ENCODE data around the gene CHRD. TPM values are rescaled to one million over a fixed set of nuclear protein-coding genes. Genes with fewer than 3 reads are reported as not detected.

CHRD gene
- total and polyA plus RNA-seq, 4 experiments from 2014 or later = not detected

DNA sequence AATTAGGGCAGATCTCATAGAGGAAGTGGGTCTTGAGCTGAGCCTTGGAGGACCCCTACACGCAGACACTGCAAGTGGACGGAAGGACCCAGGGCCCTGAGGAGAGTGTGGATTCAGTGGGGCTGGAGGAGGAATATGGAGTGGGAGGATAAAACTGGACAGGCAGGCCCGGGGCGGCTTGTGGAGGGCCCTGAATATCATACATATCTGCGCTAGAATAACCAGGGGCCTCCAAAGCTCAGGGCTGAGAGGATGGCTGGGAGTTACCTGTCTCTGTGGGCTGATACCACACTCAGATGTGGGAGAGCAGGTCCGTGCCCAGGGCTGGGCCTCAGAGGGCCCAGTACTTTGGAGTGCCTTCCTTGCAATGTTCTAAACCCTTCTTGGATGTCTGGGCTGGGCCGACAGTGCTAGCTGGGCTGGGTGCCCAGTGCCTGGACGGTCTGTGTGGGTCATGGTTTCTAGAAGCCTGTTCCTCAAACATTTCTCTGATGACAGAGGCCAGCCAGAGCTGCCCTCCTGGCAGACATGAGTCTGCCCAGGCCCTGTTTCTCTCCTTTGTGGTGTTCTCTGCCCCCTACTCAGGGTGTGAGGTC, 29.6 kb downstream of the CHRD start:
- no peak overlapping the region for H3K4me3 ChIP-seq (ENCODE audit: low read length in 2 of 2)
- no peaks in the 10 kb centered on the region for H3K4me1 ChIP-seq (ENCODE audit: insufficient read depth, low read length)
- intact Hi-C loops (cut with micrococcal nuclease) = no loop called here
- no peaks in the 10 kb centered on the region for H3K36me3 Mint-ChIP-seq
- no peaks in the 10 kb centered on the region for H3K9me3 ChIP-seq (ENCODE audit: control insufficient read depth in 1 of 2, low read length in 2 of 2)
- H3K4me3 Mint-ChIP-seq = no peak overlapping the region
- ChIA-PET CTCF (ENCODE audit: partially characterized antibody) (no interaction called here), POLR2A (ENCODE audit: partially characterized antibody) (no interaction called here)
- no peak for DNase-seq
- no peaks in the 10 kb centered on the region for H3K36me3 ChIP-seq (ENCODE audit: insufficient read depth, low read length)
- peak overlapping the region in 1 of 7 donors; percentile 25 for H3K27ac Mint-ChIP-seq
- no peak overlapping the region for H3K27ac ChIP-seq (ENCODE audit: low read depth, low read length)
- H3K27me3 Mint-ChIP-seq = peaks cover 0 to 10% of the 10 kb centered on the region in 2 donors
- H3K9me3 Mint-ChIP-seq = no peaks in the 10 kb centered on the region
- no peaks in the 10 kb centered on the region for H3K27me3 ChIP-seq (ENCODE audit: insufficient read depth, low read length)
- peaks cover 0 to 4% (median 0%) of the 10 kb centered on the region in 4 donors for H3K4me1 Mint-ChIP-seq

DNA sequence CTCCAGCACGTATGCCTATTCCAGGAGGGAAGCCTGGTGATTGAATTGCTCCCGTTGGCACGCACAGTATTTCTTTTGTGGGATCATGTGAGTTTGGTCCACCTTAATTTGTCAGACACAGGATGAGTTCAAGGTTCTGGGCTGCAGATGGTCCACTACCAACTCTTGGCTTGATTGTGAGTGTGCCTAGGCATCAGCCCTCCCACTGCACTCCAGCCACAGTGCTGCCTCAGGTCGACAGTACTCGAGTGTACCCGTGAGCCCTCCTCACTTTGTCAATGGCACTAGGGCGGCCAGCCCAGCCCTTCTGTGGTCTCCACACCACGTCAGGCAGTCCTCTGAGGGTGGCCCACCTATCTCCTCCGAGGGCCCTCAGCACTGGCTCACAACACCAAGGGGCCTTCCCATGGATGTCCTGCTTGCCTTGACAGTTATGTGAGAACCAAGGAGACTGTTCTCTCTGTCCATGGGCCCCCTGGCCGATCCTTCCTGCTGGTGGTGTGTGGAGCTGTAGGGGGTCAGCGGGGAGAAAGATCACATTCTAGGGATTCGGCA, 30.2 kb downstream of the CHRD start:
- H3K36me3 ChIP-seq (ENCODE audit: insufficient read depth, low read length) = no peaks in the 10 kb centered on the region
- Mint-ChIP-seq H3K27me3 (peaks cover 0 to 10% of the 10 kb centered on the region in 2 donors), H3K9me3 (no peaks in the 10 kb centered on the region), H3K4me1 (peaks cover 0 to 4% (median 0%) of the 10 kb centered on the region in 4 donors), H3K4me3 (no peak overlapping the region), H3K27ac (peak overlapping the region in 1 of 7 donors; percentile 21), H3K36me3 (no peaks in the 10 kb centered on the region)
- no peak overlapping the region for H3K4me3 ChIP-seq (ENCODE audit: low read length in 2 of 2)
- H3K4me1 ChIP-seq (ENCODE audit: insufficient read depth, low read length) = no peaks in the 10 kb centered on the region
- no peaks in the 10 kb centered on the region for H3K9me3 ChIP-seq (ENCODE audit: control insufficient read depth in 1 of 2, low read length in 2 of 2)
- CTCF ChIA-PET (ENCODE audit: partially characterized antibody) = no interaction called here
- intact Hi-C loops (cut with micrococcal nuclease) = no loop called here
- DNase-seq = no peak
- POLR2A ChIA-PET (ENCODE audit: partially characterized antibody) = no interaction called here
- no peak overlapping the region for H3K27ac ChIP-seq (ENCODE audit: low read depth, low read length)
- no peaks in the 10 kb centered on the region for H3K27me3 ChIP-seq (ENCODE audit: insufficient read depth, low read length)

DNA sequence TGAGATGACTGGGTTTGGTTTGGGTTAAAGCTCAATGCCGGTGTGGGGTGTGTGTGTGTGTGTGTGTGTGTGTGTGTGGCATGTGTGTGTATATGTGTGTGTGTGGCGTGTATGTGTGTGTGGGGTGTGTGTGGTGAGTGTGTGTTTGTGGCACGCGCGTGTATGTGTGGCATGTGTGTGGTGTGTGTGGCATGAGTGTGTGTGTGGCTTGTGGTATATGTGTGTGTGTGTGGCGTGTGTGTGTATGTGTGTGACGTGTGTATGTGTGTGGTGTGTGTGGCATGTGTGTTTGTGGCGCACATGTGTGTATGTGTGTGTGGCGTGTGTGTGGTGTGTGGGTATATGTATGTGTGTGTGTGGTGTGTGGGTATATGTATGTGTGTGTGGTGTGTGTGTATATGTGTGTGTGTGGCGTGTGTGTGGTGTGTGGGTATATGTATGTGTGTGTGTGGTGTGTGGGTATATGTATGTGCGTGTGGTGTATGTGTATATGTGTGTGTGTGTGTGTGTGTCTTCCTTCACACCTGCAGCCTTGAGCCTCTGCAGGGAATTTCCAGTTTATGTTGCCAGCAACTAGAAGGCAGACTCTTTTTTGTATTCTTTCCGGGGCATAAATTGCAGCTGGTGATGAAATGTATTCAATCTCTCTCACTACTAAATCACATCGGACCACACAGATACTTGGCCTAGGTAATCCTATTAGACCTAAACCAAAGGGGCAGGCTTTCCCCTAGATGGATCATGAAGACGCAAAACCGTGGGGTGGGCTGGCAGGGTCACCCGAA, 34.8 kb downstream of the CHRD start:
- Histone ChIP-seq H3K36me3 (ENCODE audit: insufficient read depth, low read length) (no peaks in the 10 kb centered on the region), H3K4me1 (ENCODE audit: insufficient read depth, low read length) (no peaks in the 10 kb centered on the region), H3K4me3 (ENCODE audit: low read length in 2 of 2) (no peak overlapping the region), H3K27me3 (ENCODE audit: insufficient read depth, low read length) (no peaks in the 10 kb centered on the region), H3K9me3 (ENCODE audit: control insufficient read depth in 1 of 2, low read length in 2 of 2) (no peaks in the 10 kb centered on the region), H3K27ac (ENCODE audit: low read depth, low read length) (no peak overlapping the region)
- Mint-ChIP-seq H3K9me3 (no peaks in the 10 kb centered on the region), H3K4me1 (peaks cover 0 to 2% (median 0%) of the 10 kb centered on the region in 4 donors), H3K36me3 (no peaks in the 10 kb centered on the region), H3K27me3 (peaks cover 0 to 8% of the 10 kb centered on the region in 2 donors), H3K27ac (no peak overlapping the region), H3K4me3 (no peak overlapping the region)
- DNase-seq = no peak
- ChIA-PET CTCF (ENCODE audit: partially characterized antibody) (interaction anchor here (0.7 to 5.8 kb wide), 9 partner anchors 9 to 140 kb away, joined by 3 to 47 read pairs (median 3); no protein-coding TSS in a partner anchor), POLR2A (ENCODE audit: partially characterized antibody) (interaction anchor here (0.6 kb wide), 1 partner anchor 131 kb away, joined by 4 read pairs; no protein-coding TSS in a partner anchor)
- intact Hi-C loops (cut with micrococcal nuclease) = loop anchor here (5.0 kb wide), 1 partner anchor 52 kb away; the partner anchor contains the start of genes CLCN2 and POLR2H

DNA sequence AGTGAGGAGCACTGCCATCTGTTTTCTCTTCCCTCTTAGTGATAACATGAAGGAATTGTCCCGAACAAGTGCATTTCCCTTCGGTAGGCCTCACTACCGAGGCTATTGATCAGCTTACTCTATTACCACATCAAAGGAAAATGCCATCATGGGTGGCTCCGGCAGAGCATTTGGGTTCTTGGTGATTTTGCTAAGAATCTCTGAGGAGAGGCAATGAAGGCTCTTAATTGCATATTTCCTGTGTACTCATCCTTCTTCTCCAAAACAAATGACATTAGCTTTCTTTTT, 35.3 kb downstream of the CHRD start:
- intact Hi-C loops (cut with micrococcal nuclease) = loop anchor here (5.0 kb wide), 1 partner anchor 53 kb away; the partner anchor contains the start of genes CLCN2 and POLR2H

DNA sequence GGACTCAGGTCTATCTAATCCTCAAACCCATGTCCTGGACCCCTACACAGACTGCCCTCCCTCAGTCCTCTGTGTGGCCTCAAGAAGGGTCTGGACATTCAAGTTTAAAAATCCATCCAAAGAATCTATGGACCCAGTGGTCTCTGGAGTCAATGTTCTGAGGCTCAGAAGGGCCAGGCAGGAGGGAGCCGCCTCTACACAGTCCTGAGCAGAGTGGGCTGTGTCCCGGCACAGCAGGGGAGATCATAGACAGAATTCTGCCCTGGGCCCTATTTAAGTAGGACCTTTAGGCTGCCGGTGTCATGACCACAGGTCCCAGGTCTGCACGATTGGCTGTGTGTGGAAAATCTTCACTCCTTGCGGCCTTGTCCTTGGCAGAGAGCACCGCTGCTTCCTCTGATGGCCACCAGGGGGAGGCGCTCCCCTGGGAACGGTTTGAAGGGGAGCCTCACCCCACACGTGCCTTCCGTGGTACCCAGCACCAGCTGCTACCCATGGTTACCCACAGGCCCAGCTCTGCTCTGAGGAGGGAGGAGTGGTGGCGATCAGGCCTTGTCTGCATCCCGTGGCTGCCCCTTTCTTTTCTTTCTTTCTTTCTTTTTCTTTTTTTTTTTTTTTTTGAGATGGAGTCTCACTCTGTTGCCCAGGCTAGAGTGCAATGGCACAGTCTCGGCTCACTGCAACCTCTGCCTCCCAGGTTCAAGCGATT, 37.9 kb downstream of the CHRD start:
- peaks cover 0 to 2% (median 0%) of the 10 kb centered on the region in 4 donors for H3K4me1 Mint-ChIP-seq
- Histone ChIP-seq H3K4me1 (ENCODE audit: insufficient read depth, low read length) (no peaks in the 10 kb centered on the region), H3K27ac (ENCODE audit: low read depth, low read length) (no peak overlapping the region), H3K9me3 (ENCODE audit: control insufficient read depth in 1 of 2, low read length in 2 of 2) (no peaks in the 10 kb centered on the region), H3K4me3 (ENCODE audit: low read length in 2 of 2) (no peak overlapping the region), H3K36me3 (ENCODE audit: insufficient read depth, low read length) (no peaks in the 10 kb centered on the region), H3K27me3 (ENCODE audit: insufficient read depth, low read length) (no peaks in the 10 kb centered on the region)
- POLR2A ChIA-PET (ENCODE audit: partially characterized antibody) = no interaction called here
- intact Hi-C loops (cut with micrococcal nuclease) = loop anchor here (1.0 to 5.0 kb wide), 4 partner anchors 47 to 127 kb away; partner anchors contain the start of genes CLCN2 and POLR2H
- CTCF ChIA-PET (ENCODE audit: partially characterized antibody) = interaction anchor here (0.5 to 5.8 kb wide), 18 partner anchors 11 to 361 kb away, joined by 3 to 47 read pairs (median 4); partner anchors contain the start of gene EPHB3
- no peaks in the 10 kb centered on the region for H3K36me3 Mint-ChIP-seq
- H3K27ac Mint-ChIP-seq = no peak overlapping the region
- H3K4me3 Mint-ChIP-seq = peak overlapping the region in 1 of 8 donors; percentile 20
- DNase-seq = peak; percentile 60 to 67 (median 61)
- H3K9me3 Mint-ChIP-seq = no peaks in the 10 kb centered on the region
- H3K27me3 Mint-ChIP-seq = peaks cover 0 to under 1% of the 10 kb centered on the region in 2 donors

More for the DNA sequence above, 35.3 kb downstream of the CHRD start:
- ChIA-PET POLR2A (ENCODE audit: partially characterized antibody) (no interaction called here), CTCF (ENCODE audit: partially characterized antibody) (interaction anchor here (0.7 to 5.8 kb wide), 6 partner anchors 14 to 235 kb away, joined by 3 to 47 read pairs (median 3); no protein-coding TSS in a partner anchor)
- Histone ChIP-seq H3K4me3 (ENCODE audit: low read length in 2 of 2) (no peak overlapping the region), H3K36me3 (ENCODE audit: insufficient read depth, low read length) (no peaks in the 10 kb centered on the region), H3K4me1 (ENCODE audit: insufficient read depth, low read length) (no peaks in the 10 kb centered on the region), H3K9me3 (ENCODE audit: control insufficient read depth in 1 of 2, low read length in 2 of 2) (no peaks in the 10 kb centered on the region), H3K27ac (ENCODE audit: low read depth, low read length) (no peak overlapping the region), H3K27me3 (ENCODE audit: insufficient read depth, low read length) (no peaks in the 10 kb centered on the region)
- no peak overlapping the region for H3K4me3 Mint-ChIP-seq
- H3K27ac Mint-ChIP-seq = no peak overlapping the region
- H3K9me3 Mint-ChIP-seq = no peaks in the 10 kb centered on the region
- H3K36me3 Mint-ChIP-seq = no peaks in the 10 kb centered on the region
- H3K4me1 Mint-ChIP-seq = peaks cover 0 to 2% (median 0%) of the 10 kb centered on the region in 4 donors
- peaks cover 0 to 8% of the 10 kb centered on the region in 2 donors for H3K27me3 Mint-ChIP-seq
- DNase-seq = no peak

DNA sequence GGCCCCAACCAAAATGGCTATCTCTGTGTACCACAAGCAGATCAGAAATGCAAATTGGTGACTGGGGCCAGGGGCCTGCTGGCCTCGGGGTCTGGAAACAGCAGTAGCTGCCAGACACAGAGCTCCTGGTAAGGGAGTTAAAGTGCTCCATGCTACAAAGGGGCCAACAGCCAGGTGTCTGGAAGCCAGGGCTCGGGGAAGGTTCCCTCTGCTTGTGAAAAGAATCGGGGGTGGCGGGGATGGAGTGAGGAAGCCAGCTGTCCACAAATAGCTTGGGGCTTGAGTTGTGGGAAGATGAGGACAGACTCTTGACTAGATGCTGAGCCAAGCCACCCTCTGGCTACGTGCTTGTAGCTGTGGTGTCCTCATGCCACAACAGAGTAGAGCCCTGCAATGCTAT, 39.3 kb downstream of the CHRD start:
- Histone ChIP-seq H3K4me3 (ENCODE audit: low read length in 2 of 2) (no peak overlapping the region), H3K4me1 (ENCODE audit: insufficient read depth, low read length) (no peaks in the 10 kb centered on the region), H3K36me3 (ENCODE audit: insufficient read depth, low read length) (no peaks in the 10 kb centered on the region), H3K27ac (ENCODE audit: low read depth, low read length) (no peak overlapping the region), H3K27me3 (ENCODE audit: insufficient read depth, low read length) (no peaks in the 10 kb centered on the region), H3K9me3 (ENCODE audit: control insufficient read depth in 1 of 2, low read length in 2 of 2) (no peaks in the 10 kb centered on the region)
- Mint-ChIP-seq H3K4me3 (no peak overlapping the region), H3K4me1 (peaks cover 0 to 2% (median 0%) of the 10 kb centered on the region in 4 donors), H3K27me3 (peaks cover 2 to 4% of the 10 kb centered on the region in 2 donors), H3K27ac (peak overlapping the region in 1 of 7 donors; percentile 45), H3K36me3 (no peaks in the 10 kb centered on the region), H3K9me3 (no peaks in the 10 kb centered on the region)
- no peak for DNase-seq
- CTCF ChIA-PET (ENCODE audit: partially characterized antibody) = interaction anchor here (1.0 to 5.8 kb wide), 9 partner anchors 9 to 124 kb away, joined by 3 to 47 read pairs (median 5); no protein-coding TSS in a partner anchor
- POLR2A ChIA-PET (ENCODE audit: partially characterized antibody) = no interaction called here
- intact Hi-C loops (cut with micrococcal nuclease) = loop anchor here (5.0 kb wide), 1 partner anchor 57 kb away; the partner anchor contains the start of genes CLCN2 and POLR2H

Measured in CD4-positive, alpha-beta memory T cell (primary cell).